GM23338 (cell line): ENCODE measurements around the gene XYLB. TPM values are rescaled to one million over a fixed set of nuclear protein-coding genes. Genes with fewer than 3 reads are reported as not detected.

ENCODE experiments used
- ATAC-seq: fragments of 200-7000 bp; cut with Tn5 transposase; 3 replicates; pipeline ENCODE4 v1.9.1; 2020
- DNase-seq: peaks from one replicate; pipeline ENCODE4 v3.0.0-alpha.2; 2015; ENCODE audit warnings: low spot score
- H2AFZ ChIP-seq: fragments of 200-600 bp; sonication (generic); 2 replicates; pipeline ENCODE4 v1.8.0; 2016; ENCODE audit warnings: antibody characterized with exemption, mild to moderate bottlenecking, moderate library complexity
- H3F3A ChIP-seq: fragments of 200-600 bp; sonication (generic); replicated peaks from 2 replicates; pipeline ENCODE4 v1.8.0; 2017; ENCODE audit warnings: antibody characterized with exemption, mixed run types, low read depth
- H3K27ac ChIP-seq: fragments of 200-600 bp; sonication (generic); 2 replicates; pipeline ENCODE4 v1.6.1; 2016; ENCODE audit warnings: low read depth
- H3K27me3 ChIP-seq: fragments of 200-600 bp; sonication (generic); 2 replicates; pipeline ENCODE4 v1.8.0; 2016; ENCODE audit warnings: mild to moderate bottlenecking, mixed run types, moderate library complexity; ENCODE audit not compliant: insufficient read depth
- H3K36me3 ChIP-seq: fragments of 200-600 bp; sonication (generic); 2 replicates; pipeline ENCODE4 v1.8.0; 2016; ENCODE audit warnings: mild to moderate bottlenecking; ENCODE audit not compliant: insufficient read depth
- H3K4me1 ChIP-seq: fragments of 200-600 bp; sonication (generic); 2 replicates; pipeline ENCODE4 v1.8.0; 2016; ENCODE audit warnings: mild to moderate bottlenecking, moderate library complexity; ENCODE audit not compliant: insufficient read depth
- H3K4me2 ChIP-seq: fragments of 200-600 bp; sonication (generic); 2 replicates; pipeline ENCODE4 v1.7.1; 2017; ENCODE audit warnings: mixed run types
- H3K4me3 ChIP-seq: fragments of 200-600 bp; sonication (generic); 2 replicates; pipeline ENCODE4 v1.6.1; 2016; ENCODE audit warnings: mixed run types
- H3K79me2 ChIP-seq: fragments of 200-600 bp; sonication (generic); replicated peaks from 2 replicates; pipeline ENCODE4 v1.8.0; 2017; ENCODE audit warnings: mild to moderate bottlenecking; ENCODE audit not compliant: insufficient read depth
- H3K9me2 ChIP-seq: fragments of 200-600 bp; sonication (generic); 2 replicates; pipeline ENCODE4 v1.8.0; 2017; ENCODE audit not compliant: insufficient read depth
- H4K20me1 ChIP-seq: fragments of 200-600 bp; sonication (generic); replicated peaks from 2 replicates; pipeline ENCODE4 v1.8.0; 2017; ENCODE audit warnings: mild to moderate bottlenecking; ENCODE audit not compliant: insufficient read depth
- H3K27ac Mint-ChIP-seq: 2 replicates; pipeline ENCODE4 v1.8.0; 2020; ENCODE audit warnings: inconsistent platforms, mild to moderate bottlenecking, moderate library complexity, mixed read lengths
- H3K27me3 Mint-ChIP-seq: 3 replicates; pipeline ENCODE4 v1.8.0; 2022; ENCODE audit warnings: low read depth, mild to moderate bottlenecking, moderate library complexity, mixed read lengths, inconsistent platforms; ENCODE audit not compliant: insufficient read depth, poor library complexity
- H3K36me3 Mint-ChIP-seq: 3 replicates; pipeline ENCODE4 v1.8.0; 2021; ENCODE audit warnings: low read depth, mild to moderate bottlenecking, inconsistent platforms, moderate library complexity, mixed read lengths
- H3K4me1 Mint-ChIP-seq: 3 replicates; pipeline ENCODE4 v1.8.0; 2020; ENCODE audit warnings: mild to moderate bottlenecking, inconsistent platforms, mixed read lengths
- H3K4me3 Mint-ChIP-seq: 3 replicates; pipeline ENCODE4 v1.8.0; 2021; ENCODE audit warnings: moderate library complexity, mild to moderate bottlenecking, inconsistent platforms, mixed read lengths
- H3K9me3 Mint-ChIP-seq: 3 replicates; pipeline ENCODE4 v1.8.0; 2020; ENCODE audit warnings: moderate library complexity, mild to moderate bottlenecking, inconsistent platforms, mixed read lengths
- CREB1 ChIP-seq: fragments of 250-450 bp; sonication (Bioruptor Pico); IDR thresholded peaks from 2 replicates; pipeline ENCODE4 v1.5.0; 2020; ENCODE audit warnings: low read depth, mild to moderate bottlenecking, moderate library complexity
- CTCF ChIP-seq, 2 experiments: fragments of 200-600 bp in 1 of 2; sonication (generic) in 1 of 2; conservative IDR thresholded peaks; 2 replicates each; pipeline versions ENCODE4 v1.5.1 to v1.6.1; 2016 to 2017; ENCODE audit warnings: antibody characterized with exemption in 2 of 2, low read depth in 2 of 2, mild to moderate bottlenecking in 2 of 2, moderate library complexity in 1 of 2
- ETS1 ChIP-seq: IDR thresholded peaks from 2 replicates; pipeline ENCODE4 v1.6.1; 2016; ENCODE audit warnings: antibody characterized with exemption
- EZH2 ChIP-seq: fragments of 200-600 bp; sonication (generic); IDR thresholded peaks from one replicate; pipeline ENCODE4 v1.8.0; 2017; ENCODE audit warnings: antibody characterized with exemption, mild to moderate bottlenecking, low read depth; ENCODE audit not compliant: unreplicated experiment
- EZH2phosphoT487 ChIP-seq: fragments of 200-600 bp; sonication (generic); IDR thresholded peaks from one replicate; pipeline ENCODE4 v1.8.1; 2018; ENCODE audit warnings: antibody characterized with exemption; ENCODE audit not compliant: unreplicated experiment
- JUNB ChIP-seq: IDR thresholded peaks from one replicate; pipeline ENCODE4 v1.6.1; 2016; ENCODE audit warnings: antibody characterized with exemption; ENCODE audit not compliant: unreplicated experiment
- NANOG ChIP-seq: IDR thresholded peaks from 2 replicates; pipeline ENCODE4 v1.6.1; 2016; ENCODE audit warnings: antibody characterized with exemption, borderline replicate concordance
- POLR2AphosphoS5 ChIP-seq: IDR thresholded peaks from 2 replicates; pipeline ENCODE4 v1.6.1; 2016; ENCODE audit warnings: antibody characterized with exemption, low read depth
- REST ChIP-seq: IDR thresholded peaks from one replicate; pipeline ENCODE4 v1.6.1; 2018; ENCODE audit warnings: antibody characterized with exemption; ENCODE audit not compliant: unreplicated experiment
- STAT1 ChIP-seq: IDR thresholded peaks from one replicate; pipeline ENCODE4 v1.6.1; 2016; ENCODE audit warnings: antibody characterized with exemption; ENCODE audit not compliant: unreplicated experiment
- ZNF114 ChIP-seq: fragments of 250-450 bp; sonication (Bioruptor Pico); IDR thresholded peaks from 2 replicates; pipeline ENCODE4 v1.5.0; 2020; ENCODE audit warnings: mild to moderate bottlenecking, moderate library complexity
- ZNF331 ChIP-seq: fragments of 250-450 bp; sonication (Bioruptor Pico); IDR thresholded peaks from 2 replicates; pipeline ENCODE4 v1.5.0; 2020; ENCODE audit warnings: low read depth, mild to moderate bottlenecking, moderate library complexity
- ZNF462 ChIP-seq: fragments of 250-450 bp; sonication (Bioruptor Pico); IDR thresholded peaks from 2 replicates; pipeline ENCODE4 v1.5.0; 2020; ENCODE audit warnings: mild to moderate bottlenecking, moderate library complexity
- polyA plus RNA-seq: library from polyadenylated mRNA; unstranded; fragments of >200 nt; fragmentation: Nextera tagmentation; extraction: Ambion mirVana; gene quantifications from 2 replicates; pipeline ENCODE4 v1.2.1, GENCODE V29; 2016
- total RNA-seq: library from RNA; depleted of rRNA; stranded (reverse); fragments of >200 nt; shearing (Covaris generic); gene quantifications from 2 replicates; pipeline ENCODE4 v1.2.3, GENCODE V29; 2014

Gene XYLB
- total and polyA plus RNA-seq, 2 experiments from 2014 or later, result 1.6 to 3.3 TPM

- Histone ChIP-seq H3K27me3 (peaks cover 14% of the 10 kb centered on the region), H3K4me2 (peak overlapping the region; percentile 81), H4K20me1 (peaks cover 5% of the 10 kb centered on the region; the same call in 1 of the 2 replicates), H3K4me3 (peak overlapping the region; percentile 77), H2AFZ (peak overlapping the region; percentile 98), H3K4me1 (no peaks in the 10 kb centered on the region; the same call in 1 of the 2 replicates), H3K27ac (no peak overlapping the region), H3K9me2 (no peaks in the 10 kb centered on the region), H3F3A (0 out of 2 replicates have a peak, but pooled peaks cover 3% of the 10 kb centered on the region), H3K36me3 (no peaks in the 10 kb centered on the region), H3K79me2 (no peaks in the 10 kb centered on the region)
- Mint-ChIP-seq H3K27ac (no peak overlapping the region), H3K4me1 (peaks cover 2% of the 10 kb centered on the region; the same call in 1 of the 3 replicates), H3K36me3 (0 out of 3 replicates have a peak, but pooled peaks cover 5% of the 10 kb centered on the region), H3K9me3 (no peaks in the 10 kb centered on the region; the same call in 1 of the 3 replicates), H3K4me3 (peak overlapping the region; percentile 69), H3K27me3 (peaks cover 21% of the 10 kb centered on the region)
- TF ChIP-seq ZNF114 (CRISPR knock-in tag) (no peak), REST (no peak), EZH2 (no peak), STAT1 (no peak), CTCF (conservative IDR thresholded peaks at IDR 0.05; ENCODE audit: low read depth in 2 of 2) (no peak), ZNF331 (CRISPR knock-in tag) (no peak), NANOG (no peak), CREB1 (CRISPR knock-in tag) (no peak), EZH2phosphoT487 (no peak), ZNF462 (CRISPR knock-in tag) (no peak), JUNB (no peak), ETS1 (no peak), POLR2AphosphoS5 (no peak)
- no peak for DNase-seq
- ATAC-seq, result no peak
Measured at GRCh38 chr3:38345879-38346586, 552 bp upstream of the XYLB start.
